ENCODE measurements around the gene PPP2R3B. TPM values are rescaled to one million over a fixed set of nuclear protein-coding genes. Genes with fewer than 3 reads are reported as not detected.
"Not testable (repeated sequence)": the region's sequence is repeated elsewhere in the genome, so short reads cannot be mapped to it uniquely, and the experiment has no call there.

PPP2R3B gene
- total and polyA plus RNA-seq, 5 experiments from 2014 or later, result 7.4 to 56.4 (median 12.9) TPM

- Mint-ChIP-seq H3K4me1 (peaks cover 1 to 9% (median 4%) of the 10 kb centered on the region in 4 donors), H3K9me3 (no peaks in the 10 kb centered on the region), H3K27me3 (no peaks in the 10 kb centered on the region), H3K4me3 (no peak overlapping the region), H3K27ac (no peak overlapping the region), H3K36me3 (no peaks in the 10 kb centered on the region)
- no peak for DNase-seq
- no peak for ATAC-seq
- POLR2A ChIA-PET, result no interaction called here
Measured at GRCh38 chrX:392575-392846, 5.8 kb upstream of the PPP2R3B start.

GRCh38 chrX:391717-392574 lies 5.2 kb upstream of the PPP2R3B start:
- H3K4me3 Mint-ChIP-seq, result no peak overlapping the region
- no peak overlapping the region for H3K27ac Mint-ChIP-seq
- H3K27me3 Mint-ChIP-seq, result peaks cover 0 to 3% (median 0%) of the 10 kb centered on the region in 5 donors
- DNase-seq (no peak), ATAC-seq (no peak)
- POLR2A ChIA-PET, result no interaction called here
- H3K36me3 Mint-ChIP-seq, result peaks cover 0 to 3% (median 0%) of the 10 kb centered on the region in 3 donors
- peaks cover 7 to 15% (median 10%) of the 10 kb centered on the region in 4 donors for H3K4me1 Mint-ChIP-seq
- H3K9me3 Mint-ChIP-seq, result peaks cover 0 to 2% (median 0%) of the 10 kb centered on the region in 9 donors

GRCh38 chrX:390459-390858 lies 3.8 kb upstream of the PPP2R3B start:
- Mint-ChIP-seq H3K27ac (peak overlapping the region in 1 of 10 donors; percentile 38), H3K4me1 (peaks cover 9 to 17% (median 12%) of the 10 kb centered on the region in 4 donors), H3K27me3 (peaks cover 0 to 5% (median 0%) of the 10 kb centered on the region in 5 donors), H3K36me3 (peaks cover 0 to 5% (median 0%) of the 10 kb centered on the region in 3 donors), H3K9me3 (peaks cover 0 to 2% (median 0%) of the 10 kb centered on the region in 9 donors), H3K4me3 (no peak overlapping the region)
- no peak for DNase-seq
- no peak for ATAC-seq
- POLR2A ChIA-PET, result no interaction called here

GRCh38 chrX:389021-389441 lies 2.3 kb upstream of the PPP2R3B start:
- DNase-seq, result no peak
- no peak for ATAC-seq
- Mint-ChIP-seq H3K9me3 (peaks cover 0 to 2% (median 0%) of the 10 kb centered on the region in 9 donors), H3K4me1 (peaks cover 9 to 19% (median 12%) of the 10 kb centered on the region in 4 donors), H3K4me3 (no peak overlapping the region), H3K27ac (peak overlapping the region in 3 of 10 donors; percentile 58 to 79 (median 76)), H3K27me3 (peaks cover 0 to 5% (median 0%) of the 10 kb centered on the region in 5 donors), H3K36me3 (peaks cover 0 to 5% (median 0%) of the 10 kb centered on the region in 3 donors)
- POLR2A ChIA-PET, result no interaction called here

- POLR2A ChIA-PET, result no interaction called here
- Mint-ChIP-seq H3K4me3 (peak overlapping the region; percentile 84 to 96 (median 94)), H3K27ac (peak overlapping the region; percentile 94 to 100 (median 99)), H3K36me3 (peaks cover 0 to 5% (median 0%) of the 10 kb centered on the region in 3 donors), H3K9me3 (peaks cover 0 to 2% (median 0%) of the 10 kb centered on the region in 9 donors), H3K27me3 (peaks cover 0 to 5% (median 0%) of the 10 kb centered on the region in 5 donors), H3K4me1 (peaks cover 9 to 22% (median 12%) of the 10 kb centered on the region in 4 donors)
- DNase-seq, result no peak
- ATAC-seq, result no peak
Measured at GRCh38 chrX:387729-388128, 1.0 kb upstream of the PPP2R3B start.

GRCh38 chrX:386239-386767 lies 404 bp downstream of the PPP2R3B start:
- peak; percentile 2 to 11 for ATAC-seq

GRCh38 chrX:385736-386135 lies 971 bp downstream of the PPP2R3B start:
- Mint-ChIP-seq H3K27ac (peak overlapping the region in 6 of 10 donors; percentile 34 to 76 (median 66)), H3K4me1 (peaks cover 9 to 24% (median 14%) of the 10 kb centered on the region in 4 donors), H3K4me3 (peak overlapping the region; percentile 44 to 84 (median 67))
- ATAC-seq, POLR2A ChIA-PET, H3K27me3 Mint-ChIP-seq, H3K9me3 Mint-ChIP-seq, H3K36me3 Mint-ChIP-seq, DNase-seq: not testable (repeated sequence)

More at GRCh38 chrX:386239-386767, 404 bp downstream of the PPP2R3B start:
- POLR2A ChIA-PET, result no interaction called here
- Mint-ChIP-seq H3K4me1 (peaks cover 9 to 24% (median 14%) of the 10 kb centered on the region in 4 donors), H3K36me3 (peaks cover 0 to 5% (median 0%) of the 10 kb centered on the region in 3 donors), H3K27me3 (peaks cover 0 to 5% (median 0%) of the 10 kb centered on the region in 5 donors), H3K9me3 (peaks cover 0 to 2% (median 0%) of the 10 kb centered on the region in 9 donors), H3K4me3 (peak overlapping the region; percentile 44 to 84 (median 67)), H3K27ac (peak overlapping the region in 8 of 10 donors; percentile 40 to 99 (median 75))
- DNase-seq, result peak in 6 of 10 donors; percentile 8 to 44 (median 26)

- peak overlapping the region in 2 of 10 donors; percentile 44 to 76 for H3K27ac Mint-ChIP-seq
- POLR2A ChIA-PET, result no interaction called here
- H3K9me3 Mint-ChIP-seq, result peaks cover 0 to 2% (median 0%) of the 10 kb centered on the region in 9 donors
- ATAC-seq, result no peak
- peak overlapping the region in 6 of 10 donors; percentile 10 to 59 (median 46) for H3K4me3 Mint-ChIP-seq
- no peak for DNase-seq
- peaks cover 0 to 5% (median 0%) of the 10 kb centered on the region in 3 donors for H3K36me3 Mint-ChIP-seq
- H3K27me3 Mint-ChIP-seq, result peaks cover 0 to 5% (median 0%) of the 10 kb centered on the region in 5 donors
- peaks cover 12 to 24% (median 15%) of the 10 kb centered on the region in 4 donors for H3K4me1 Mint-ChIP-seq
Measured at GRCh38 chrX:384861-385260, 1.8 kb downstream of the PPP2R3B start.

- peaks cover 0 to 12% (median 3%) of the 10 kb centered on the region in 3 donors for H3K36me3 Mint-ChIP-seq
- peak overlapping the region in 7 of 10 donors; percentile 0 to 64 (median 33) for H3K4me3 Mint-ChIP-seq
- POLR2A ChIA-PET, result no interaction called here
- H3K27ac Mint-ChIP-seq, result peak overlapping the region in 8 of 10 donors; percentile 38 to 90 (median 61)
- DNase-seq (peak in 4 of 10 donors; percentile 19 to 38 (median 30)), ATAC-seq (peak; percentile 43 to 54)
- H3K27me3 Mint-ChIP-seq, result peaks cover 9 to 19% (median 15%) of the 10 kb centered on the region in 5 donors
- peaks cover 24 to 41% (median 36%) of the 10 kb centered on the region in 4 donors for H3K4me1 Mint-ChIP-seq
- H3K9me3 Mint-ChIP-seq, result no peaks in the 10 kb centered on the region
Measured at GRCh38 chrX:378443-378842, 8.3 kb downstream of the PPP2R3B start.

- H3K9me3 Mint-ChIP-seq, H3K4me3 Mint-ChIP-seq, ATAC-seq, POLR2A ChIA-PET, H3K27ac Mint-ChIP-seq: not testable (repeated sequence)
- peaks cover 4 to 18% (median 5%) of the 10 kb centered on the region in 3 donors for H3K36me3 Mint-ChIP-seq
- peaks cover 37 to 53% (median 43%) of the 10 kb centered on the region in 4 donors for H3K4me1 Mint-ChIP-seq
- peaks cover 17 to 38% (median 30%) of the 10 kb centered on the region in 5 donors for H3K27me3 Mint-ChIP-seq
- peak in 1 of 10 donors; percentile 38 for DNase-seq
Measured at GRCh38 chrX:376206-376605, 10.5 kb downstream of the PPP2R3B start.

- DNase-seq (no peak), ATAC-seq (no peak)
- peak overlapping the region in 4 of 10 donors; percentile 22 to 92 (median 50) for H3K27ac Mint-ChIP-seq
- H3K9me3 Mint-ChIP-seq, result peaks cover 0 to 3% (median 0%) of the 10 kb centered on the region in 9 donors
- H3K4me1 Mint-ChIP-seq, result peaks cover 38 to 55% (median 46%) of the 10 kb centered on the region in 4 donors
- H3K4me3 Mint-ChIP-seq, result peak overlapping the region; percentile 72 to 92 (median 80)
- H3K27me3 Mint-ChIP-seq, result peaks cover 17 to 45% (median 38%) of the 10 kb centered on the region in 5 donors
- POLR2A ChIA-PET, result no interaction called here
- H3K36me3 Mint-ChIP-seq, result peaks cover 4 to 18% (median 5%) of the 10 kb centered on the region in 3 donors
Measured at GRCh38 chrX:375181-376036, 11.3 kb downstream of the PPP2R3B start.

- H3K9me3 Mint-ChIP-seq, result peaks cover 0 to 3% (median 0%) of the 10 kb centered on the region in 9 donors
- DNase-seq, result no peak
- ATAC-seq, result no peak
- peak overlapping the region; percentile 72 to 92 (median 80) for H3K4me3 Mint-ChIP-seq
- peaks cover 4 to 18% (median 5%) of the 10 kb centered on the region in 3 donors for H3K36me3 Mint-ChIP-seq
- peaks cover 17 to 45% (median 39%) of the 10 kb centered on the region in 5 donors for H3K27me3 Mint-ChIP-seq
- H3K4me1 Mint-ChIP-seq, result peaks cover 35 to 57% (median 43%) of the 10 kb centered on the region in 4 donors
- POLR2A ChIA-PET, result no interaction called here
- H3K27ac Mint-ChIP-seq, result peak overlapping the region in 3 of 10 donors; percentile 35 to 92 (median 72)
Measured at GRCh38 chrX:374596-374995, 12.1 kb downstream of the PPP2R3B start.
